ENCODE measurements around the gene SNRNP27. TPM values are rescaled to one million over a fixed set of nuclear protein-coding genes. Genes with fewer than 3 reads are reported as not detected.
A peak's percentile ranks its signal among the peaks of the same experiment; 100 is the strongest.

Gene SNRNP27
- total and polyA plus RNA-seq, 9 of the 15 experiments (the other 6 are each of a cell fraction or from before 2014, with no cell fraction given), result 29.2 to 102 (median 65.7) TPM

DNA sequence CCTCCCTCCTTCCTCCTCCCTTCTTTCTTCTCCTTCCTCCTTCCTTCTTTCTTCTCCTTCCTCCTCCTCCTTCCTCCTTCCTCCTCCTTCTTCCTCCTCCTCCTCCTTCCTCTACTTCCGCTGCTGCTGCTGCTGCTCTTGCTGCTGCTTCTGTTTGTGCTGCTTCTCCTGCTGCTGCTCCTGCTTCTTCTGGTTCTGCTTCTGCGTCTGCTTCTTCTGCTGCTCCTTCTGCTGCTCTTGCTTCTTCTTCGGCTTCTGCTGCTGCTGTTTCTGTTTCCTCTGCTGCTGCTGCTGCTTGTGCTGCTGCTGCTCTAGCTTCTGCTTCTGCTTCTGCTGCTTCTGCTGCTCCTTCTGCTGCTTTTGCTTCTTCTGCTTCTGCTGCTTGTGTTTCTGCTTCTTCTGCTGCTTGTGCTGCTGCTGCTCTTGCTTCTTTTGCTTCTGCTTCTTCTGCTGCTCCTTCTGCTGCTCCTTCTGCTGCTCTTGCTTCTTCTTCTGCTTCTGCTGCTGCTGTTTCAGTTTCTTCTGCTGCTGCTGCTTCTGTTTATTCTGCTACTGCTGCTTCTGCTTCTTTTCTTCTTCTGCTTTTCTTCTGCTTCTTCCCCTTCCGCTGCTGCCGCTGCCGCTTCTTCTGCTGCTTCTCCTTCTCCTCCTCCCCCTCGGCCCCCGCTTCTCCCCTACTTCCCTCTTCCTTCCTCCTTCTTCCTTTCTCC, 8.6 kb downstream of the SNRNP27 start (continued):
- TF ChIP-seq, protein P1, sequence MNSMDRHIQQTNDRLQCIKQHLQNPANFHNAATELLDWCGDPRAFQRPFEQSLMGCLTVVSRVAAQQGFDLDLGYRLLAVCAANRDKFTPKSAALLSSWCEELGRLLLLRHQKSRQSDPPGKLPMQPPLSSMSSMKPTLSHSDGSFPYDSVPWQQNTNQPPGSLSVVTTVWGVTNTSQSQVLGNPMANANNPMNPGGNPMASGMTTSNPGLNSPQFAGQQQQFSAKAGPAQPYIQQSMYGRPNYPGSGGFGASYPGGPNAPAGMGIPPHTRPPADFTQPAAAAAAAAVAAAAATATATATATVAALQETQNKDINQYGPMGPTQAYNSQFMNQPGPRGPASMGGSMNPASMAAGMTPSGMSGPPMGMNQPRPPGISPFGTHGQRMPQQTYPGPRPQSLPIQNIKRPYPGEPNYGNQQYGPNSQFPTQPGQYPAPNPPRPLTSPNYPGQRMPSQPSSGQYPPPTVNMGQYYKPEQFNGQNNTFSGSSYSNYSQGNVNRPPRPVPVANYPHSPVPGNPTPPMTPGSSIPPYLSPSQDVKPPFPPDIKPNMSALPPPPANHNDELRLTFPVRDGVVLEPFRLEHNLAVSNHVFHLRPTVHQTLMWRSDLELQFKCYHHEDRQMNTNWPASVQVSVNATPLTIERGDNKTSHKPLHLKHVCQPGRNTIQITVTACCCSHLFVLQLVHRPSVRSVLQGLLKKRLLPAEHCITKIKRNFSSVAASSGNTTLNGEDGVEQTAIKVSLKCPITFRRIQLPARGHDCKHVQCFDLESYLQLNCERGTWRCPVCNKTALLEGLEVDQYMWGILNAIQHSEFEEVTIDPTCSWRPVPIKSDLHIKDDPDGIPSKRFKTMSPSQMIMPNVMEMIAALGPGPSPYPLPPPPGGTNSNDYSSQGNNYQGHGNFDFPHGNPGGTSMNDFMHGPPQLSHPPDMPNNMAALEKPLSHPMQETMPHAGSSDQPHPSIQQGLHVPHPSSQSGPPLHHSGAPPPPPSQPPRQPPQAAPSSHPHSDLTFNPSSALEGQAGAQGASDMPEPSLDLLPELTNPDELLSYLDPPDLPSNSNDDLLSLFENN (IDR thresholded peaks at IDR 0.05; ENCODE audit: low read depth in 2 of 2, low read length in 2 of 2), result no peak
- TF ChIP-seq, protein P2, sequence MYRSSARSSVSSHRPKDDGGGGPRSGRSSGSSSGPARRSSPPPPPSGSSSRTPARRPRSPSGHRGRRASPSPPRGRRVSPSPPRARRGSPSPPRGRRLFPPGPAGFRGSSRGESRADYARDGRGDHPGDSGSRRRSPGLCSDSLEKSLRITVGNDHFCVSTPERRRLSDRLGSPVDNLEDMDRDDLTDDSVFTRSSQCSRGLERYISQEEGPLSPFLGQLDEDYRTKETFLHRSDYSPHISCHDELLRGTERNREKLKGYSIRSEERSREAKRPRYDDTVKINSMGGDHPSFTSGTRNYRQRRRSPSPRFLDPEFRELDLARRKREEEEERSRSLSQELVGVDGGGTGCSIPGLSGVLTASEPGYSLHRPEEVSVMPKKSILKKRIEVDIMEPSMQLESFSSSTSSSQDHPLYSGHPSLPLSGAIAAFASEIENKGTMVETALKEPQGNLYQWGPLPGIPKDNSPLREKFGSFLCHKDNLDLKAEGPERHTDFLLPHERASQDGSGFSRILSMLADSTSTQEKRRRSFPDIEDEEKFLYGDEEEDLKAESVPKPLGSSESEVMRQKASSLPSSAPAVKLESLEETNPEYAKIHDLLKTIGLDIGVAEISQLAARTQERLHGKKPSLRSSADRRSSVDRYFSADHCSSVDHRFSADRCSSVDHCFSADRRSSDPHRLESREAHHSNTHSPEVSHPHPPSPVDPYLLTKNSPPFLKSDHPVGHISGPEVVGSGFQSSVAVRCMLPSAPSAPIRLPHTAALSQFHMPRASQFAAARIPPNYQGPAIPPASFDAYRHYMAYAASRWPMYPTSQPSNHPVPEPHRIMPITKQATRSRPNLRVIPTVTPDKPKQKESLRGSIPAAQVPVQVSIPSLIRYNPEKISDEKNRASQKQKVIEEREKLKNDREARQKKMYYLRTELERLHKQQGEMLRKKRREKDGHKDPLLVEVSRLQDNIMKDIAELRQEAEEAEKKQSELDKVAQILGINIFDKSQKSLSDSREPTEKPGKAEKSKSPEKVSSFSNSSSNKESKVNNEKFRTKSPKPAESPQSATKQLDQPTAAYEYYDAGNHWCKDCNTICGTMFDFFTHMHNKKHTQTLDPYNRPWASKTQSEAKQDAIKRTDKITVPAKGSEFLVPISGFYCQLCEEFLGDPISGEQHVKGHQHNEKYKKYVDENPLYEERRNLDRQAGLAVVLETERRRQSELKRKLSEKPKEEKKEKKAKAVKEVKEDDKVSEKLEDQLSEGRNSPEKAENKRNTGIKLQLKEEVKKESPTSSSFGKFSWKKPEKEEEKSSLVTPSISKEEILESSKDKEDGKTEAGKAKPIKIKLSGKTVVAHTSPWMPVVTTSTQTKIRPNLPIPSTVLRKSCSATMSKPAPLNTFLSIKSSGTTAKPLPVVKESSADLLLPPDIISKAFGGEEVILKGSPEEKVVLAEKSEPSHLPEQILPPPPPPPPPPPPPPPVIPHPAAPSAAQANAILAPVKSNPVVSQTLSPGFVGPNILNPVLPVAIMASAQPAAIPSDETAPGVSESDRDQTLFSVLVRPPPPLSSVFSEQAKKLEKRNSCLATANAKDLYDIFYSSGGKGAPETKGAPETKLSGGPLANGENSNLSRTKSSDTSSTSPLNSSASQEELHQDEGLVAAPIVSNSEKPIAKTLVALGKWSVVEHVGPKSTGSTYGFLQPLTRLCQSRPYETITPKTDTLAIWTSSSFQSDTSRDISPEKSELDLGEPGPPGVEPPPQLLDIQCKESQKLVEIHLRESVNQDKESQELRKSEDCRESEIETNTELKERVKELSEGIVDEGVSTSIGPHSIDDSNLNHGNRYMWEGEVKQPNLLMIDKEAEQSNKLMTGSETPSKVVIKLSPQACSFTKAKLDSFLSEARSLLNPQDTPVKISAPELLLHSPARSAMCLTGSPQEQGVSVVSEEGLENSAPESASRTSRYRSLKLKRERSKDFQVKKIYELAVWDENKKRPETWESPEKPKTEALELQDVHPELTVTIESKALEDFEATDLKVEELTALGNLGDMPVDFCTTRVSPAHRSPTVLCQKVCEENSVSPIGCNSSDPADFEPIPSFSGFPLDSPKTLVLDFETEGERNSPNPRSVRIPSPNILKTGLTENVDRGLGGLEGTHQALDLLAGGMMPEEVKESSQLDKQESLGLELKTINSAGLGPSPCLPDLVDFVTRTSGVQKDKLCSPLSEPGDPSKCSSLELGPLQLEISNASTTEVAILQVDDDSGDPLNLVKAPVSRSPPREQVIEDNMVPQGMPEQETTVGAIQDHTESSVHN (IDR thresholded peaks at IDR 0.05; ENCODE audit: borderline replicate concordance in 1 of 2, low read depth in 1 of 2), result no peak
- TF ChIP-seq RFX5 (IDR thresholded peaks at IDR 0.05; ENCODE audit: low read depth, low read length) (no peak), ELF4 (CRISPR knock-in tag; IDR thresholded peaks at IDR 0.05) (no peak), CREB1 (IDR thresholded peaks at IDR 0.05) (no peak), CREB1 (CRISPR knock-in tag; IDR thresholded peaks at IDR 0.05) (no peak), SMAD2 (IDR thresholded peaks at IDR 0.05; ENCODE audit: low read depth, low read length) (no peak), ZBTB2 (IDR thresholded peaks at IDR 0.05) (no peak), ZFP30 (CRISPR knock-in tag; IDR thresholded peaks at IDR 0.05; ENCODE audit: borderline replicate concordance) (no peak), ZNF217 (CRISPR knock-in tag; IDR thresholded peaks at IDR 0.05) (no peak), ETV6 (IDR thresholded peaks at IDR 0.05; ENCODE audit: borderline replicate concordance in 1 of 2, low read depth in 2 of 2, low read length in 1 of 2) (peak; percentile 50 to 61; a peak in 3 of 4 replicates), ETV6 (CRISPR knock-in tag; IDR thresholded peaks at IDR 0.05; ENCODE audit: borderline replicate concordance) (no peak), ZNF511 (CRISPR knock-in tag; IDR thresholded peaks at IDR 0.05) (no peak)
